ENCODE measurements around the gene MED29. TPM values are rescaled to one million over a fixed set of nuclear protein-coding genes. Genes with fewer than 3 reads are reported as not detected.

MED29 gene
- polyA plus RNA-seq, 2 of the 4 experiments (the other 2 are of a cell fraction): 47.7 to 57.5 TPM

DNA sequence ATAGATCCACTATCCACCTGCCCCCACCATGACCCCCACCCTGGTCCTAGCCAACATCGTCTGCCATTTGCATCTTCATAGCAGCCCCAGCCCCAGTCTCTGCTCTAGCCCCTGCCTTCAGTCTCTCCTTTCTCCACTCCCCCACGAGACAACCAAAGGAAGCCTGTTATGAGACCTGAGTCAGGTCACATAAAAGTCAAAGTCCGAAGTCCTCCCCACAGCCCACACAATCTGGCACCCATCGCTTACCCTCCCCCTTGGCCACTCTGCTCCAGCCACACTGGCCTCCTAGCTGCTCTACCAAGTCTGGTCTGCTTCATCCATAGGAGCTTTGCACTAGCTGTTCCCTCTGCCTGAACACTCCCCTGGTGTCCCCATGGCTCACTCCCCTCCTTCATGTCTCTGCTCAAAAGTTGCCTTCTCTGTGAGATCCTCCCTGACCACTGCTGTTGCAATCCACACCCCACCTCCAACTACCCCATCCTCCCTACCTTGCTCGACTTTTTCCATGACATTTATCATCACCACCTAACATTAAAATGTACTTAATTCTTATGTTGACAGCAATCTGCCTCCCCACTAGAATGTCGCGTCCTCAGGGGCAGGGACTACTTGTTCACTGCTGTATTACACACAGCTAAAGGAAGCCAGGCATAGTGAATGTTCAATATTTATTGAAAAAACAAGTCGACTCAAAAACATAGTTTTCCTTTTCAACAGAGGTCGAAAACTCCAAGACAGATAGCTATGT lies 20.1 kb downstream of the MED29 start (continued):
- TF ChIP-seq POLR2AphosphoS2 (conservative IDR thresholded peaks at IDR 0.05; ENCODE audit: low read length) (peak; percentile 89; the same call in 1 of the 2 replicates), MYC (IDR thresholded peaks at IDR 0.05; ENCODE audit: borderline replicate concordance, low read length) (peak; percentile 79; the same call in 1 of the 2 replicates), JUNB (IDR thresholded peaks at IDR 0.05) (no peak), HOXB13 (CRISPR knock-in tag; IDR thresholded peaks at IDR 0.05; ENCODE audit: low read depth) (0 out of 2 replicates have a peak, but pooled peaks have one; percentile 33), RARB (CRISPR knock-in tag; IDR thresholded peaks at IDR 0.05) (peak; percentile 89), ESRRA (IDR thresholded peaks at IDR 0.05; ENCODE audit: borderline replicate concordance, low read length) (0 out of 2 replicates have a peak, but pooled peaks have one; percentile 67), HOXA7 (CRISPR knock-in tag; IDR thresholded peaks at IDR 0.05) (peak; percentile 92; the same call in 1 of the 2 replicates)
- TF ChIP-seq, protein P1, sequence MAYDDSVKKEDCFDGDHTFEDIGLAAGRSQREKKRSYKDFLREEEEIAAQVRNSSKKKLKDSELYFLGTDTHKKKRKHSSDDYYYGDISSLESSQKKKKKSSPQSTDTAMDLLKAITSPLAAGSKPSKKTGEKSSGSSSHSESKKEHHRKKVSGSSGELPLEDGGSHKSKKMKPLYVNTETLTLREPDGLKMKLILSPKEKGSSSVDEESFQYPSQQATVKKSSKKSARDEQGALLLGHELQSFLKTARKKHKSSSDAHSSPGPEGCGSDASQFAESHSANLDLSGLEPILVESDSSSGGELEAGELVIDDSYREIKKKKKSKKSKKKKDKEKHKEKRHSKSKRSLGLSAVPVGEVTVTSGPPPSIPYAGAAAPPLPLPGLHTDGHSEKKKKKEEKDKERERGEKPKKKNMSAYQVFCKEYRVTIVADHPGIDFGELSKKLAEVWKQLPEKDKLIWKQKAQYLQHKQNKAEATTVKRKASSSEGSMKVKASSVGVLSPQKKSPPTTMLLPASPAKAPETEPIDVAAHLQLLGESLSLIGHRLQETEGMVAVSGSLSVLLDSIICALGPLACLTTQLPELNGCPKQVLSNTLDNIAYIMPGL (CRISPR knock-in tag; IDR thresholded peaks at IDR 0.05; ENCODE audit: borderline replicate concordance): 0 out of 2 replicates have a peak, but pooled peaks have one; percentile 40

DNA sequence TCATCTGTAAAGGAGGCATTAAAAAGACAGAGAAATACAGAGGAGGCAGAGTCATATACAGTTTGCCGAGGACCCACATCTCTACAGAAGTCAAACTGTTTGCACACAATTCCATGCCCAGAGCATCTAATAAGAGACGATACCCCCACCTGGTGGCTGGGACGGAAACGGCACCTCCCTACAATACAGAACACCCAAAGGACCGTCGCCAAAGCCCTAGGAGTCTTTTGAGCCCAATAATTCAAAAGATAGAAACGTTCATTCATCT lies 20.6 kb downstream of the MED29 start:
- Histone ChIP-seq H3K4me1 (peaks cover 43% of the 10 kb centered on the region), H3K4me3 (peak overlapping the region; percentile 76), H3K9me3 (no peaks in the 10 kb centered on the region), H3K4me2 (peak overlapping the region; percentile 95), H3K27ac (peak overlapping the region; percentile 94 to 99)
- peak; percentile 97 to 98 for DNase-seq (ENCODE audit: low read depth in 1 of 2, low spot score in 1 of 2)
- POLR2A ChIA-PET: interaction anchor here (0.6 to 2.3 kb wide), 11 partner anchors 9 to 65 kb away, joined by 3 to 45 read pairs (median 9); partner anchors contain the start of genes MED29, PAF1 and RPS16
- peak; percentile 23 to 57 for ATAC-seq
- CTCF ChIA-PET: interaction anchor here (0.6 to 2.3 kb wide), 68 partner anchors 12 to 1009 kb away, joined by 3 to 484 read pairs (median 4); partner anchors contain the start of genes EID2B, FAM98C, GMFG and MED29
- 2% methylated on average over 7 of the region's 7 CpGs for WGBS (ENCODE audit: missing lambda C conversion rate)
- no peak for TF ChIP-seq MAZ (IDR thresholded peaks at IDR 0.05; ENCODE audit: borderline replicate concordance, low read depth, low read length)
- TF ChIP-seq, protein P2, sequence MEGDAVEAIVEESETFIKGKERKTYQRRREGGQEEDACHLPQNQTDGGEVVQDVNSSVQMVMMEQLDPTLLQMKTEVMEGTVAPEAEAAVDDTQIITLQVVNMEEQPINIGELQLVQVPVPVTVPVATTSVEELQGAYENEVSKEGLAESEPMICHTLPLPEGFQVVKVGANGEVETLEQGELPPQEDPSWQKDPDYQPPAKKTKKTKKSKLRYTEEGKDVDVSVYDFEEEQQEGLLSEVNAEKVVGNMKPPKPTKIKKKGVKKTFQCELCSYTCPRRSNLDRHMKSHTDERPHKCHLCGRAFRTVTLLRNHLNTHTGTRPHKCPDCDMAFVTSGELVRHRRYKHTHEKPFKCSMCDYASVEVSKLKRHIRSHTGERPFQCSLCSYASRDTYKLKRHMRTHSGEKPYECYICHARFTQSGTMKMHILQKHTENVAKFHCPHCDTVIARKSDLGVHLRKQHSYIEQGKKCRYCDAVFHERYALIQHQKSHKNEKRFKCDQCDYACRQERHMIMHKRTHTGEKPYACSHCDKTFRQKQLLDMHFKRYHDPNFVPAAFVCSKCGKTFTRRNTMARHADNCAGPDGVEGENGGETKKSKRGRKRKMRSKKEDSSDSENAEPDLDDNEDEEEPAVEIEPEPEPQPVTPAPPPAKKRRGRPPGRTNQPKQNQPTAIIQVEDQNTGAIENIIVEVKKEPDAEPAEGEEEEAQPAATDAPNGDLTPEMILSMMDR (IDR thresholded peaks at IDR 0.05): peak; percentile 100
- TF ChIP-seq, protein P3, sequence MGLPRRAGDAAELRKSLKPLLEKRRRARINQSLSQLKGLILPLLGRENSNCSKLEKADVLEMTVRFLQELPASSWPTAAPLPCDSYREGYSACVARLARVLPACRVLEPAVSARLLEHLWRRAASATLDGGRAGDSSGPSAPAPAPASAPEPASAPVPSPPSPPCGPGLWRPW (IDR thresholded peaks at IDR 0.05): no peak
- TF ChIP-seq SMC3 (IDR thresholded peaks at IDR 0.05): peak; percentile 100
- no peak for TF ChIP-seq ESRRA (IDR thresholded peaks at IDR 0.05; ENCODE audit: borderline replicate concordance, low read length)
- TF ChIP-seq RAD21 (conservative IDR thresholded peaks at IDR 0.05 in 1 of 2, IDR thresholded peaks at IDR 0.05 in 1 of 2): peak; percentile 100
- FAIRE-seq: no peak

DNA sequence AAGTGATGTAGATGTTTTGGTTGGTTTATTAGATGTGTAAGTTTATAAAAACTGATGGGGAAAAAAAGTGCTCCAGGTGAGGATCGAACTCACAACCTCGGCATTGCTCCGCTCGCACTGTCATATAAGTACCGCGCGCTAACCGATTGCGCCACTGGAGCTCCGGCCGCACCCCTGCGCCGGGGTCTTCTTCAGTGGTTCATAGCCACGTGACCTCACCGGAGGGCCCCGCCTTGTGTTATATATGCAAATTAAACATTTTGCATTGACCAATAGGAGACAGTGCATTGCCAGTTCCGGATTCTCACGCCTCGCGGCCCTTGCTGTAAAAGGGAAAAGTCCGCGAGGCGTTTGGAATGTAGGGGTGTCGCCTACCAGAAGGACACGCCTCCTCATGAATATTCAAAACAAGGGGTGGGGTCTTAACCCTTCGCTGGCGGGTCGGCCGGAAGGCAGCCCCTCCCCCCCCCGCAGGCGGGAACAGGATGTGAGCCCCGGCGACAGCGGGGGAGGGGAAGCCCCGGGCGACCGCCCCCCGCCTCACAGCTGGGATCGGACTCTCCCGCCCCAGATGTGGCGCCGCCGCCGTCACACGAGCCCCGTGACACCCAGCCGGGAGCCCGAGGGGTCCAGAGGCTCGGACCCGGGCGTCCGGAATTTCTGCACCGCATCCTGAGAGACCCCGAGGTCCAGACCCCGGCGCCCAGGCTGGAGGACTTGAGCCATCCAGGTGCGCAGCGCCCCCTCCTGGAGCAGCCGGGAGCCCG lies 21.1 kb downstream of the MED29 start, which contains the start of gene PLEKHG2:
TSS of gene PLEKHG2 (plus strand) at position 570 of the 767 bp plus-strand sequence. CDS start 1,418 bp downstream, outside the sequence.
- Histone ChIP-seq H3K27ac (peak within 1 kb of the TSS; percentile 94 to 99), H3K4me1 (peaks cover 43% of the 10 kb centered on the region), H3K4me3 (peak within 1 kb of the TSS; percentile 76), H3K4me2 (peak within 1 kb of the TSS; percentile 95), H3K9me3 (no peaks in the 10 kb centered on the region)
- POLR2A ChIA-PET: interaction anchor here (0.6 to 2.3 kb wide), 12 partner anchors 10 to 66 kb away, joined by 3 to 45 read pairs (median 6); partner anchors contain the start of genes MED29, PAF1 and RPS16
- peak; percentile 100 for FAIRE-seq
- CTCF ChIA-PET: interaction anchor here (0.6 to 2.3 kb wide), 60 partner anchors 13 to 1010 kb away, joined by 3 to 484 read pairs (median 5); partner anchors contain the start of genes EID2B, FAM98C, GMFG and MED29
- ATAC-seq: peak; percentile 40 to 66
- peak; percentile 100 for DNase-seq (ENCODE audit: low read depth in 1 of 2, low spot score in 1 of 2)
- 1% methylated on average over 58 of the region's 60 CpGs for WGBS (ENCODE audit: missing lambda C conversion rate)
- TF ChIP-seq ZC3H11A (IDR thresholded peaks at IDR 0.05): no peak
- TF ChIP-seq, protein P1 (CRISPR knock-in tag; IDR thresholded peaks at IDR 0.05; ENCODE audit: borderline replicate concordance): peak; percentile 99
- TF ChIP-seq HDAC2 (IDR thresholded peaks at IDR 0.05): no peak
- TF ChIP-seq SREBF2 (IDR thresholded peaks at IDR 0.05): peak; percentile 99
- no peak for TF ChIP-seq NPAS2 (CRISPR knock-in tag; IDR thresholded peaks at IDR 0.05; ENCODE audit: borderline replicate concordance)
- TF ChIP-seq MAFK (IDR thresholded peaks at IDR 0.05; ENCODE audit: partially characterized antibody): no peak
- TF ChIP-seq JUN (IDR thresholded peaks at IDR 0.05): peak; percentile 91 to 97
- TF ChIP-seq EP300 (IDR thresholded peaks at IDR 0.05): peak in 1 of 2 experiments; percentile 61; a peak in 1 of 5 replicates
- TF ChIP-seq, protein P4, sequence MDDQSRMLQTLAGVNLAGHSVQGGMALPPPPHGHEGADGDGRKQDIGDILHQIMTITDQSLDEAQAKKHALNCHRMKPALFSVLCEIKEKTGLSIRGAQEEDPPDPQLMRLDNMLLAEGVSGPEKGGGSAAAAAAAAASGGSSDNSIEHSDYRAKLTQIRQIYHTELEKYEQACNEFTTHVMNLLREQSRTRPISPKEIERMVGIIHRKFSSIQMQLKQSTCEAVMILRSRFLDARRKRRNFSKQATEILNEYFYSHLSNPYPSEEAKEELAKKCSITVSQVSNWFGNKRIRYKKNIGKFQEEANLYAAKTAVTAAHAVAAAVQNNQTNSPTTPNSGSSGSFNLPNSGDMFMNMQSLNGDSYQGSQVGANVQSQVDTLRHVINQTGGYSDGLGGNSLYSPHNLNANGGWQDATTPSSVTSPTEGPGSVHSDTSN (IDR thresholded peaks at IDR 0.05): no peak; the same call in none of the 2 replicates
- no peak for TF ChIP-seq JUNB (IDR thresholded peaks at IDR 0.05)
- TF ChIP-seq SMC3 (IDR thresholded peaks at IDR 0.05): peak; percentile 83
- TF ChIP-seq POLR2A (IDR thresholded peaks at IDR 0.05; ENCODE audit: low read length): peak; percentile 64
- TF ChIP-seq, protein P5, sequence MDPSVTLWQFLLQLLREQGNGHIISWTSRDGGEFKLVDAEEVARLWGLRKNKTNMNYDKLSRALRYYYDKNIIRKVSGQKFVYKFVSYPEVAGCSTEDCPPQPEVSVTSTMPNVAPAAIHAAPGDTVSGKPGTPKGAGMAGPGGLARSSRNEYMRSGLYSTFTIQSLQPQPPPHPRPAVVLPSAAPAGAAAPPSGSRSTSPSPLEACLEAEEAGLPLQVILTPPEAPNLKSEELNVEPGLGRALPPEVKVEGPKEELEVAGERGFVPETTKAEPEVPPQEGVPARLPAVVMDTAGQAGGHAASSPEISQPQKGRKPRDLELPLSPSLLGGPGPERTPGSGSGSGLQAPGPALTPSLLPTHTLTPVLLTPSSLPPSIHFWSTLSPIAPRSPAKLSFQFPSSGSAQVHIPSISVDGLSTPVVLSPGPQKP (IDR thresholded peaks at IDR 0.05; ENCODE audit: low read depth, low read length): 0 out of 2 replicates have a peak, but pooled peaks have one; percentile 18
